OCI-LY3 (cell line): Measurements from ENCODE around the gene SMYD3.
"Not testable (repeated sequence)": the region's sequence is repeated elsewhere in the genome, so short reads cannot be mapped to it uniquely, and the experiment has no call there.

Source experiments
- H2AFZ ChIP-seq: fragments of 200-600, 300-600 bp; shearing (Covaris generic); 2 replicates; pipeline ENCODE4 v1.6.0; 2014; ENCODE audit warnings: antibody characterized with exemption, low read depth, low read length
- H3K27ac ChIP-seq: fragments of 200-600, 300-600 bp; sonication (generic); 2 replicates; pipeline ENCODE4 v1.5.1; 2014; ENCODE audit warnings: mild to moderate bottlenecking, low read length, moderate library complexity, mixed read lengths
- H3K27me3 ChIP-seq: fragments of 200-600, 300-600 bp; sonication (generic); 2 replicates; pipeline ENCODE4 v1.6.1; 2014; ENCODE audit warnings: low read depth, low read length, mixed read lengths
- H3K36me3 ChIP-seq: fragments of 200-600, 300-600 bp; sonication (generic); replicated peaks from 2 replicates; pipeline ENCODE3; 2014; ENCODE audit warnings: low read depth, low read length, mixed read lengths
- H3K4me1 ChIP-seq: fragments of 300-600, 200-600 bp; sonication (generic); 2 replicates; pipeline ENCODE4 v1.6.1; 2014; ENCODE audit warnings: low read length, mixed read lengths
- H3K4me2 ChIP-seq: fragments of 200-600, 300-600 bp; sonication (generic); 2 replicates; pipeline ENCODE4 v1.6.1; 2014; ENCODE audit warnings: low read length, mixed read lengths
- H3K4me3 ChIP-seq: fragments of 300-600, 200-600 bp; sonication (generic); 2 replicates; pipeline ENCODE4 v1.5.1; 2014; ENCODE audit warnings: antibody characterized with exemption, mild to moderate bottlenecking, low read length, moderate library complexity
- H3K79me2 ChIP-seq: fragments of 300-600, 200-600 bp; shearing (Covaris generic); 2 replicates; pipeline ENCODE4 v1.6.1; 2014; ENCODE audit warnings: mild to moderate bottlenecking, low read length, mixed read lengths
- H3K9ac ChIP-seq: fragments of 300-600, 200-600 bp; shearing (Covaris generic); 2 replicates; pipeline ENCODE4 v1.6.0; 2014; ENCODE audit warnings: mild to moderate bottlenecking, low read length, moderate library complexity
- H3K9me3 ChIP-seq: fragments of 200-600, 300-600 bp; shearing (Covaris generic); 2 replicates; pipeline ENCODE4 v1.6.1; 2014; ENCODE audit warnings: low read length, mixed read lengths; ENCODE audit not compliant: insufficient read depth
- H4K20me1 ChIP-seq: fragments of 200-600, 300-600 bp; sonication (generic); 2 replicates; pipeline ENCODE4 v1.6.1; 2016; ENCODE audit warnings: low read length, mixed read lengths; ENCODE audit not compliant: insufficient read depth
- EZH2phosphoT487 ChIP-seq: fragments of 200-600 bp; shearing (Covaris generic); IDR thresholded peaks from 2 replicates; pipeline ENCODE4 v1.6.1; 2018; ENCODE audit warnings: antibody characterized with exemption, mixed run types, low read depth
- TF ChIP-seq, protein P1 (sequence below): fragments of 200-600, 300-600 bp; sonication (generic); IDR thresholded peaks from 2 replicates; pipeline ENCODE4 v1.5.1; 2014; ENCODE audit warnings: antibody characterized with exemption, low read length, low read depth

The SMYD3 gene

DNA sequence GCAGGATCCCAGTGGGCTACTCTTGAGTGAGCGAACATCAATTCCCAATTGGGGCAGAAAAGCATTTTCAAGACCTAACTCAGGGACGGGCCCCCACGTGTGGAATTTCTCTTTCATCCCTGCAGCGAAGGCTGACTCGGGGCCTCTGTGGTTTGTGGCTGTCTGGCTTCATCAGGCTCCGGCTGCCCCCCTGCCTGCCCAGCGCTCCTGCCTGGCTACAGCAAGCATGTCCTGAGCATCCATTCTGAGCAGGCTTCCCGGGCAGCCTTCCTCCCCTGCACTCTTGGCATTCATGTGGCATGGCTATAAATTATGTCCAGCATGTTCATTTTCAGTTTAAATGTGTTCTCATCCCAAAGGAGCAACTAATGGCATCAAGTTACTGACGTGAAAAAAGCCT lies 764.2 kb downstream of the SMYD3 start:
- Histone ChIP-seq H3K36me3 (peaks cover 1% of the 10 kb centered on the region), H2AFZ (no peak overlapping the region), H3K4me1 (no peaks in the 10 kb centered on the region), H3K9me3 (no peaks in the 10 kb centered on the region), H3K4me2 (no peak overlapping the region), H3K9ac (no peak overlapping the region), H3K4me3 (no peak overlapping the region), H3K79me2 (no peaks in the 10 kb centered on the region), H4K20me1 (no peaks in the 10 kb centered on the region), H3K27ac (no peak overlapping the region), H3K27me3 (no peaks in the 10 kb centered on the region)
- no peak for TF ChIP-seq EZH2phosphoT487
- TF ChIP-seq, protein P1, sequence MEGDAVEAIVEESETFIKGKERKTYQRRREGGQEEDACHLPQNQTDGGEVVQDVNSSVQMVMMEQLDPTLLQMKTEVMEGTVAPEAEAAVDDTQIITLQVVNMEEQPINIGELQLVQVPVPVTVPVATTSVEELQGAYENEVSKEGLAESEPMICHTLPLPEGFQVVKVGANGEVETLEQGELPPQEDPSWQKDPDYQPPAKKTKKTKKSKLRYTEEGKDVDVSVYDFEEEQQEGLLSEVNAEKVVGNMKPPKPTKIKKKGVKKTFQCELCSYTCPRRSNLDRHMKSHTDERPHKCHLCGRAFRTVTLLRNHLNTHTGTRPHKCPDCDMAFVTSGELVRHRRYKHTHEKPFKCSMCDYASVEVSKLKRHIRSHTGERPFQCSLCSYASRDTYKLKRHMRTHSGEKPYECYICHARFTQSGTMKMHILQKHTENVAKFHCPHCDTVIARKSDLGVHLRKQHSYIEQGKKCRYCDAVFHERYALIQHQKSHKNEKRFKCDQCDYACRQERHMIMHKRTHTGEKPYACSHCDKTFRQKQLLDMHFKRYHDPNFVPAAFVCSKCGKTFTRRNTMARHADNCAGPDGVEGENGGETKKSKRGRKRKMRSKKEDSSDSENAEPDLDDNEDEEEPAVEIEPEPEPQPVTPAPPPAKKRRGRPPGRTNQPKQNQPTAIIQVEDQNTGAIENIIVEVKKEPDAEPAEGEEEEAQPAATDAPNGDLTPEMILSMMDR: no peak

DNA sequence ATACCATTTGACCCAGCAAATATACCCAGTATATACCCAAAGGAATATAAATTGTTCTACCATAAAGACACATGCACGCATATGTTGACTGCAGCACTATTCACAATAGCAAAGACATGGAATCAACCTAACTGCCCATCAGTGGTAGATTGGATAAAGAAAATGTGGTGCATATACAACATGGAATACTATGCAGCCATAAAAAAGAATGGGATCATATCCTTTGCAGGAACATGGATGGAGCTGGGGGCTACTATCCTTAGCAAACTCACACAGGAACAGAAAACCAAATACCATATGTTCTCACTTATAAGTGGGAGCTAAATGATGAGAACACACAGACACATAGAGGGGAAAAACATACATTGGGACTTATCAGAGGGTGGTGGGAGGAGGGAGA lies 766.7 kb downstream of the SMYD3 start:
- H3K4me3 ChIP-seq, H3K36me3 ChIP-seq, H3K27ac ChIP-seq, H3K4me2 ChIP-seq, H3K9ac ChIP-seq, H3K4me1 ChIP-seq, H3K27me3 ChIP-seq, H3K79me2 ChIP-seq, H3K9me3 ChIP-seq, H2AFZ ChIP-seq, H4K20me1 ChIP-seq: not testable (repeated sequence)

DNA sequence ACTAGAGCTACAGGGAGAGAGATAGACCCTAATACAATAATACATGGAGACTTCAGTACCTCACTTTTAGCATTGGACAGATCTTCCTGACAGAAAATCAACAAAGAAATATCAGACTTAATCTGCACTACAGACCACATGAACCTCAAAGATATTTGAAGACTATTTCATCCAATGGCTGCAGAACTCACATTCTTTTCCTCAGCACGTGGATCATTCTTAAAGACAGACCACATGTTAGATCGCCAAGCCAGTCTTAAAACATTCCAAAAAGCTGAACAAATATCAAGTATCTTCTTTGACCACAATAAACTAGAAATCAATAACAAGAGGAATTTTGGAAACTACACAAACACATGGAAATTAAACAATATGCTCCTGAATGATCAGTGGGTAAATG lies 776.3 kb downstream of the SMYD3 start:
- no peak overlapping the region for H3K4me3 ChIP-seq
- H3K79me2 ChIP-seq: no peaks in the 10 kb centered on the region
- no peak overlapping the region for H3K9ac ChIP-seq
- H3K36me3 ChIP-seq: no peaks in the 10 kb centered on the region
- H3K27me3 ChIP-seq: no peaks in the 10 kb centered on the region
- no peaks in the 10 kb centered on the region for H4K20me1 ChIP-seq
- TF ChIP-seq, protein P1: no peak
- no peak for TF ChIP-seq EZH2phosphoT487
- H2AFZ ChIP-seq: no peak overlapping the region
- no peaks in the 10 kb centered on the region for H3K9me3 ChIP-seq
- H3K4me2 ChIP-seq: no peak overlapping the region
- no peak overlapping the region for H3K27ac ChIP-seq
- peaks cover 4% of the 10 kb centered on the region for H3K4me1 ChIP-seq

DNA sequence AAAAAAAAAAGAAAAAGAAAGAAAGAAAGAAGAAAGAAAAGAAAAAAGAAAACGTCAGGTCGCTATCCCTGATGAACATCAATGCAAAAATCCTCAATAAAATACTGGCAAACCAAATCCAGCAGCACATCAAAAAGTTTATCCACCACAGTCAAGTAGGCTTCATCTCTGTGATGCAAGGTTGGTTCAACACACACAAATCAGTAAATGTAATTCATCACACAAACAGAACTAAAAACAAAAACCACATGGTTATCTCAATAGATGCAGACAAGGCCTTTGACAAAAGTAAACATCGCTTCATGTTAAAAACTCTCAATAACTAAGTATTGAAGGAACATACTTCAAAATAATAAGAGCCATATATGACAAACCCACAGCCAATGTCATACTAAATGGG lies 779.0 kb downstream of the SMYD3 start:
- not testable (repeated sequence) for H3K79me2 ChIP-seq, H3K9me3 ChIP-seq, H2AFZ ChIP-seq, H3K27ac ChIP-seq, H3K4me3 ChIP-seq, H3K4me1 ChIP-seq, H4K20me1 ChIP-seq, H3K36me3 ChIP-seq, H3K9ac ChIP-seq, H3K27me3 ChIP-seq, H3K4me2 ChIP-seq

DNA sequence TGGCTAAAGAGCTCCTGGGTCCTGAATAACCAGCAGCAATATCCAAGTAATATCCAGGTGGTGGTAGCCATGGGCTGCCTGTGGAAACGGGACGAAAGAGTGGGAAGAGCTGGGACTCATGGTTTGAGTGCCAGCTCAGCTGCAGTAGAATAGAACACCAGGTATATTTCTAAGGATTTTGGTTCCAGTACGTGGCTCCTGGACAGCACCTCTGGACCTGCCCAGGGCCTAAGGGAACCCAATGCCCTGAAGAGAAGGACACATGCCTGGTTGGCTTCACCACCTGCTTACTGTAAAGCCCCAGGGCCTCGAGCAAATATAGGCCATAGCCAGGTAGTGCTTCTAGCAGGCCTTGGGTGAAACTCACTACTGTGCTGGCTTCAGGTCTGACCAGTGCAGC lies 785.6 kb downstream of the SMYD3 start:
- H4K20me1 ChIP-seq: no peaks in the 10 kb centered on the region
- H3K79me2 ChIP-seq: no peaks in the 10 kb centered on the region
- no peak overlapping the region for H3K4me3 ChIP-seq
- H3K27ac ChIP-seq: no peak overlapping the region
- H2AFZ ChIP-seq: no peak overlapping the region
- no peaks in the 10 kb centered on the region for H3K36me3 ChIP-seq
- TF ChIP-seq EZH2phosphoT487: no peak
- TF ChIP-seq, protein P1: no peak
- H3K4me2 ChIP-seq: no peak overlapping the region
- H3K27me3 ChIP-seq: no peaks in the 10 kb centered on the region
- H3K9ac ChIP-seq: no peak overlapping the region
- no peaks in the 10 kb centered on the region for H3K4me1 ChIP-seq
- no peaks in the 10 kb centered on the region for H3K9me3 ChIP-seq
